ENCODE results near the gene CBX6.

- TF ChIP-seq CTCF (IDR thresholded peaks at IDR 0.05) = no peak
- TF ChIP-seq POLR2A (IDR thresholded peaks at IDR 0.05) = no peak
Observed at GRCh38 chr22:38819387-38819940, 52.6 kb downstream of the CBX6 start.

All from Peyer's patch (tissue), 4 donors.